Stimulated activated naive CD8-positive, alpha-beta T cell treated with anti-CD3 and anti-CD28 coated beads, Interleukin-15, amount 100 ng/mL, for 72 hours (primary cell): Measurements from ENCODE around the gene KIAA1671.

Source experiments
- ATAC-seq: fragments of 150-1000 bp; cut with Tn5 transposase; 2 replicates; pipeline ENCODE4 v1.10.0; 2021; ENCODE audit warnings: mild to moderate bottlenecking, moderate library complexity
- DNase-seq, 2 donors: peaks; one replicate each; pipeline ENCODE4 v3.0.0; 2021 to 2022
- H3K27ac Mint-ChIP-seq, 2 donors: one replicate each; pipeline ENCODE4 v1.8.0; 2022; ENCODE audit warnings: mild to moderate bottlenecking in 2 of 2, mixed read lengths in 2 of 2, moderate library complexity in 2 of 2
- H3K27me3 Mint-ChIP-seq: one replicate; pipeline ENCODE4 v1.8.0; 2022; ENCODE audit warnings: mixed read lengths
- H3K4me1 Mint-ChIP-seq: one replicate; pipeline ENCODE4 v1.8.0; 2022; ENCODE audit warnings: mild to moderate bottlenecking, mixed read lengths
- H3K4me3 Mint-ChIP-seq, 2 donors: one replicate each; pipeline ENCODE4 v1.8.0; 2022; ENCODE audit warnings: mild to moderate bottlenecking in 2 of 2, mixed read lengths in 2 of 2, moderate library complexity in 1 of 2
- H3K9me3 Mint-ChIP-seq, 2 donors: one replicate each; pipeline ENCODE4 v1.8.0; 2022; ENCODE audit warnings: mixed read lengths in 2 of 2

The KIAA1671 gene

DNA sequence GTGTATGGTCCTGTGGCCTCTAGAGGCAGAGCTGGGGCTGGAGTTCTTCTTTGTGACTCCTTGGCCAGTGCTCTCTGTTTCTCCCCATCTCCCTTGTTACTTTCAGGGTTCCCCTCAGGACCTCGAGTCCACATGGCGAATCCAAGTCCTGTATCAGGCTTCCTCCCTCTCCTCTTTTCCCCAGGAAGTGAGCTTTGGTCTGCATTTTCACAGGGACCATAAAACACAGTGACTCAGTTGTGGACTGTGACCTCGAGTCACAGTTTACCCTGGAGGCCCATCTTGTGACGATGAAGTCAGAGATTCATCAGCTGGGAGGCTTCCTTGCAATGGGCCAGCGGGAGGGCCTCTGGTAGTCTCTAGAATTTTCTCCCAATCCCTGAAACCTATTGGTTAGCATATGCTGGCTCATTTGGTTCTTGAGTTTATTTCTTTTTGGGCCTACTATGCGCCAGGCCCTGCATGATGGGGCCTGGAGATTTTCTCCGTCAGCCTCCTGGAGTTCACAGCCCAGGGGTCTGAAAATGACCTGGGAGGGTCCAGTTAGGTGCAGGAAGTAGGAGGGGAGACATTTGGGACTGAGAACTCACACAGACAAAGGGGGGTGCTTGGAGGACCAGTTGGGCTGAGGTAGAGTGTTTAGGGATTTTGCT is 100.8 kb downstream of the KIAA1671 start:
- Mint-ChIP-seq H3K27ac (peak overlapping the region in 1 of 2 donors; percentile 42), H3K4me3 (no peak overlapping the region)

GRCh38 chr22:25054943-25055511 is 102.5 kb downstream of the KIAA1671 start:
- Mint-ChIP-seq H3K27ac (peak overlapping the region in 1 of 2 donors; percentile 94), H3K4me3 (peak overlapping the region; percentile 11 to 50), H3K4me1 (peaks cover 58% of the 10 kb centered on the region), H3K27me3 (no peaks in the 10 kb centered on the region), H3K9me3 (peaks cover 5 to 18% of the 10 kb centered on the region in 2 donors)
- ATAC-seq (peak; percentile 89), DNase-seq (peak; percentile 53 to 86)

More for the DNA sequence above, 100.8 kb downstream of the KIAA1671 start:
- H3K27me3 Mint-ChIP-seq: no peaks in the 10 kb centered on the region
- no peak for DNase-seq
- peaks cover 5 to 18% of the 10 kb centered on the region in 2 donors for H3K9me3 Mint-ChIP-seq
- ATAC-seq: no peak
- peaks cover 43% of the 10 kb centered on the region for H3K4me1 Mint-ChIP-seq

- Mint-ChIP-seq H3K9me3 (no peaks in the 10 kb centered on the region), H3K4me1 (peaks cover 80% of the 10 kb centered on the region)
- peak; percentile 48 for ATAC-seq
Measured at GRCh38 chr22:25057013-25057881, 104.7 kb downstream of the KIAA1671 start.

GRCh38 chr22:25059438-25059837 is 106.9 kb downstream of the KIAA1671 start:
- Mint-ChIP-seq H3K4me3 (no peak overlapping the region), H3K9me3 (no peaks in the 10 kb centered on the region), H3K27me3 (no peaks in the 10 kb centered on the region), H3K4me1 (peaks cover 87% of the 10 kb centered on the region), H3K27ac (peak overlapping the region; percentile 55 to 94)
- DNase-seq (no peak), ATAC-seq (no peak)

More at GRCh38 chr22:25057013-25057881, 104.7 kb downstream of the KIAA1671 start:
- Mint-ChIP-seq H3K27me3 (no peaks in the 10 kb centered on the region), H3K27ac (no peak overlapping the region), H3K4me3 (no peak overlapping the region)
- peak; percentile 75 to 78 for DNase-seq

GRCh38 chr22:25060522-25061071 is 108.1 kb downstream of the KIAA1671 start:
- DNase-seq: peak; percentile 54 to 74
- Mint-ChIP-seq H3K9me3 (no peaks in the 10 kb centered on the region), H3K4me1 (peaks cover 85% of the 10 kb centered on the region), H3K4me3 (peak overlapping the region; percentile 53 to 89), H3K27me3 (no peaks in the 10 kb centered on the region), H3K27ac (peak overlapping the region; percentile 97 to 98)
- peak; percentile 90 for ATAC-seq

GRCh38 chr22:25061134-25061533 is 108.6 kb downstream of the KIAA1671 start:
- no peak for DNase-seq
- H3K27me3 Mint-ChIP-seq: no peaks in the 10 kb centered on the region
- no peak for ATAC-seq
- peaks cover 86% of the 10 kb centered on the region for H3K4me1 Mint-ChIP-seq
- H3K27ac Mint-ChIP-seq: peak overlapping the region; percentile 98 to 99
- H3K9me3 Mint-ChIP-seq: no peaks in the 10 kb centered on the region
- H3K4me3 Mint-ChIP-seq: peak overlapping the region; percentile 78 to 89

- Mint-ChIP-seq H3K27ac (peak overlapping the region; percentile 97 to 99), H3K4me3 (peak overlapping the region; percentile 78 to 89), H3K4me1 (peaks cover 92% of the 10 kb centered on the region), H3K9me3 (no peaks in the 10 kb centered on the region), H3K27me3 (no peaks in the 10 kb centered on the region)
- DNase-seq (no peak), ATAC-seq (no peak)
Measured at GRCh38 chr22:25061605-25062376, 109.3 kb downstream of the KIAA1671 start.

DNA sequence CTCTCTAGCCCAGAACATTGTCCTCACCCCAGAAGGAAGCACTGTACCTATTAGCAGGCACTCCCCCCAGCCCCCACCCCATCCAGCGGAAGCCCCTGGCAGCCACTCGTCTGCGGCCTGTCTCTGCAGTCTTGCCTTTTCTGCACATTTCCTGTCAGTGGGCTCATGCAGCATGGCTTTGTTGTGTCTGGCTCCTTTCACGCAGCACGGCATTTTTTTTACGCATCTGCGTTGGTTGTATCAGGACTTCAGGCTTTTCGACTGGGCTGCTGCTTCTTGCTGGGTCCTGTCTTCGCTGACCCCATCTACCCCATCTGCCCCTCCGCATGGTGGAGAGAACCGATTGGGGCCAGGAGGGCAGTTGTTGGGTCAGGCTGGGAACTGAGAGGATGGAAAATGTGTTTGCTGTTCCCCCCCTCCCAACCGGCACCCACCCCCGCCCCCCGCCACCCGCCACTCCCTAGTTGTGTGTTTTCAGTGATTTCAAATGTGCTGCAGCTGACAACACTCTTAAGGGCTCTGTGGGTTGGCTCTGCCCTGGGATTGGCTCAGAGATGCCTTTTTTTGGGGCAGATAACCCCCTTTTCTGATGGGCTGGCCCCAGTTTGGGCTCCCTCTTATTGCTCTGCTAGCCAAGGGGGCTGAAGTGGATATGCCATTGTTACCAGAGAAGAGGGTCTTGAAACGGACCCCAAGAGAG is 110.0 kb downstream of the KIAA1671 start:
- DNase-seq (peak; percentile 50 to 62), ATAC-seq (peak; percentile 66)
- H3K27ac Mint-ChIP-seq: peak overlapping the region; percentile 97 to 99
- peak overlapping the region; percentile 78 to 89 for H3K4me3 Mint-ChIP-seq
- H3K27me3 Mint-ChIP-seq: no peaks in the 10 kb centered on the region
- peaks cover 92% of the 10 kb centered on the region for H3K4me1 Mint-ChIP-seq
- no peaks in the 10 kb centered on the region for H3K9me3 Mint-ChIP-seq

DNA sequence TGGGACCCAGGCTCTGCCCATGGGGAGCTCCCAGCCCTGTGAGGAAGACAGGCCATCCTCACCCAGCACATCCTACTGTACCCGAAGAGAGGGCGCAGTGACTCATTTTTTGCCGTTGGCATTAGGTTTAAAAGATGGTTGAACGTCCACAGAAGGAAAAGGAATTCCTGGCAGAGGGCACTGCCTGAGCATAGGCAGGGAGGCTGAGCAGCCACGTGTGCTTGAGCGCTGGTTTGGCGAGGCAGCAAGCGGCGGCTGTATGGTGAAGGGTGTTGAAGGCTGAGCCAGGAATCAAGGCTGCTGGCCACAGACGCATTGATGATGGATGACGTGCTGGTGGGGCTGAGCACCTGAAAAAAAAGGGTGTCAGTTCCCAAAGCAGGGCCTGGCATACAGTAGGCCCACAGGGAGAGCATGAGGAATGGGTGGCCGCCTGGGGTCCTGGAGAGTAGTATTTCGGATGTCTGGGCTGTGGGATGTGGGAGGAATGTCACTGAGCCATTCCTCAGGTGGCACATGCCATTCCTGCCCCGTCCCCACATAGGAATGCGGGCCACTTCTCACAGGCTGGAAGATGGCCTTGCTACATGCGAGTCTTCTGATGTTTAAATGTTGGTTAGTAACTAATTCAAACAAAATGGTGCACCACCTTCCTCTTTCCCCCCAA is 112.5 kb downstream of the KIAA1671 start:
- no peaks in the 10 kb centered on the region for H3K27me3 Mint-ChIP-seq
- peaks cover 93% of the 10 kb centered on the region for H3K4me1 Mint-ChIP-seq
- H3K4me3 Mint-ChIP-seq: no peak overlapping the region
- ATAC-seq (no peak), DNase-seq (no peak)
- no peak overlapping the region for H3K27ac Mint-ChIP-seq
- H3K9me3 Mint-ChIP-seq: no peaks in the 10 kb centered on the region

GRCh38 chr22:25066861-25067435 is 114.4 kb downstream of the KIAA1671 start:
- Mint-ChIP-seq H3K27ac (peak overlapping the region; percentile 91 to 98), H3K4me1 (peaks cover 93% of the 10 kb centered on the region), H3K4me3 (peak overlapping the region; percentile 91), H3K27me3 (no peaks in the 10 kb centered on the region), H3K9me3 (no peaks in the 10 kb centered on the region)
- DNase-seq (no peak), ATAC-seq (no peak)

DNA sequence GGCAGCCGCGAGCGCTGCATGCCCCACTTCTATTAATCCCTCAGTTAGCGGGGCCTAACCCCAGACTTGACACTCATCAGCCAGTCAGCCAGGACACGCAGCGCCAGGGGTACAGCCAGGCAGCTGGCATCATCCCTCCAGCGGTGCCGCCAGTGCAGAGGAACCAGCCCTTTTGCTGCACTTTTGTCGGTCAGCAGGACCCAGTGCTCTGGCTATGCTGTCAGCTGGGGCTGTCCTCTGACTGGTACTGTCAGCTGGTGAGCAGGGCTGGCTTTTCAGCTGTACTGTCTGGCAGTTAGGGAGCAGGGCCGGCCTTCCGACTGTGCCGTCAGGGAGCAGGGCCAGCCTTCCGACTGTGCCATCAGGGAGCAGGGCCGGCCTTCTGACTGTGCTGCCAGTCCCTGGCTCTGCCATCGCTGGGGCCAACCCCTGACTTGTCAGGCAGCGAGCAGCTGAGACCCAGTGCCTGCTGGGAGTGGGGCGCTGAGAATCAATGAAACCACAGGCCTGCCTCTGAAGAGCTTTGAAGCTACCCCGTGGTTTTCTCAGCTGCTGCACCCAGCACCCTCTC is 115.4 kb downstream of the KIAA1671 start:
- peak overlapping the region; percentile 91 to 98 for H3K27ac Mint-ChIP-seq
- H3K27me3 Mint-ChIP-seq: no peaks in the 10 kb centered on the region
- peak overlapping the region; percentile 91 for H3K4me3 Mint-ChIP-seq
- H3K4me1 Mint-ChIP-seq: peaks cover 93% of the 10 kb centered on the region
- ATAC-seq (peak; percentile 82), DNase-seq (peak; percentile 80 to 85)
- no peaks in the 10 kb centered on the region for H3K9me3 Mint-ChIP-seq

DNA sequence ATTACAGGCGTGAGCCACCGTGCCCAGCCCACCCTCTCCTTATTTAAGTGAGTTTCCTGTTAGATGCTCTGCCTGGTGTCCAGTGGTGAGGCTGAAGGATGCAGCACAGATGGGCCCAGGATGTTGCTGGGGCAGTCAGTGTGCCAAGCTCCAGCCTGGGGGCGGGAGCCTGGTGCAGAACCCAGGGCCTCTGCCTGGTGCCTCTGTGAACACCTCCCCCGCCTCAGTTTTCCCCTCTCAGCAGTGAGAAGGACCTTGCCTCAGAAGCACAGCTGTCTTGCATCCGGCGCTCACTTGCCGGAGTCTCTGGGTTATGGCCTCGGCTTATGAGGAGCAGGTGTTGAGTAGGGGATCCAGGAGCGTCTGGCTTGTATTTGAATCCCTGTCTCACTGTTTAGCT is 116.2 kb downstream of the KIAA1671 start:
- DNase-seq (peak; percentile 68 to 77), ATAC-seq (peak; percentile 62)
- Mint-ChIP-seq H3K27me3 (no peaks in the 10 kb centered on the region), H3K9me3 (no peaks in the 10 kb centered on the region), H3K4me3 (peak overlapping the region; percentile 91), H3K4me1 (peaks cover 93% of the 10 kb centered on the region), H3K27ac (peak overlapping the region; percentile 91 to 98)

DNA sequence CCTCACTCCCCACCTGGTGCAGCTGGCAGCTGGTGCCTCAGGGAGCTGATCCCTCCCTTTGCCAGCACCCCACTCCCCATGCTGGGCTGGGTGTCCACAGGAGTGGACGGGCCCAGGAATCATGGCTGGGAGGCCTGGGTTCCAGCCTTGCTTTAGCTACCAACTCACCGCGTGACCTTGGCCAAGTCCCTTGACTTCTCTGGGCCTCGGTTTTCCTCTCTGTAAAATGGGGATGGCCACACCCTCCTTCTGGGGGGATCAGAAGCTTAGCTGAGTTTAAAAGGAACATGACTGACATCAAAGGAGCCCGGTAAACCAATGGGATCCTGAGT is 116.9 kb downstream of the KIAA1671 start:
- H3K27me3 Mint-ChIP-seq: no peaks in the 10 kb centered on the region
- DNase-seq (no peak), ATAC-seq (no peak)
- peak overlapping the region; percentile 93 to 98 for H3K27ac Mint-ChIP-seq
- peaks cover 93% of the 10 kb centered on the region for H3K4me1 Mint-ChIP-seq
- H3K9me3 Mint-ChIP-seq: no peaks in the 10 kb centered on the region
- H3K4me3 Mint-ChIP-seq: peak overlapping the region; percentile 91
